GM23338 (cell line): ENCODE measurements around the gene SMIM5. TPM values are rescaled to one million over a fixed set of nuclear protein-coding genes. Genes with fewer than 3 reads are reported as not detected.

ENCODE experiments used
- ATAC-seq: fragments of 200-7000 bp; cut with Tn5 transposase; 3 replicates; pipeline ENCODE4 v1.9.1; 2020
- DNase-seq: peaks from one replicate; pipeline ENCODE4 v3.0.0-alpha.2; 2015; ENCODE audit warnings: low spot score
- H2AFZ ChIP-seq: fragments of 200-600 bp; sonication (generic); 2 replicates; pipeline ENCODE4 v1.8.0; 2016; ENCODE audit warnings: antibody characterized with exemption, mild to moderate bottlenecking, moderate library complexity
- H3F3A ChIP-seq: fragments of 200-600 bp; sonication (generic); replicated peaks from 2 replicates; pipeline ENCODE4 v1.8.0; 2017; ENCODE audit warnings: antibody characterized with exemption, mixed run types, low read depth
- H3K27ac ChIP-seq: fragments of 200-600 bp; sonication (generic); 2 replicates; pipeline ENCODE4 v1.6.1; 2016; ENCODE audit warnings: low read depth
- H3K27me3 ChIP-seq: fragments of 200-600 bp; sonication (generic); 2 replicates; pipeline ENCODE4 v1.8.0; 2016; ENCODE audit warnings: mild to moderate bottlenecking, mixed run types, moderate library complexity; ENCODE audit not compliant: insufficient read depth
- H3K36me3 ChIP-seq: fragments of 200-600 bp; sonication (generic); 2 replicates; pipeline ENCODE4 v1.8.0; 2016; ENCODE audit warnings: mild to moderate bottlenecking; ENCODE audit not compliant: insufficient read depth
- H3K4me1 ChIP-seq: fragments of 200-600 bp; sonication (generic); 2 replicates; pipeline ENCODE4 v1.8.0; 2016; ENCODE audit warnings: mild to moderate bottlenecking, moderate library complexity; ENCODE audit not compliant: insufficient read depth
- H3K4me2 ChIP-seq: fragments of 200-600 bp; sonication (generic); 2 replicates; pipeline ENCODE4 v1.7.1; 2017; ENCODE audit warnings: mixed run types
- H3K4me3 ChIP-seq: fragments of 200-600 bp; sonication (generic); 2 replicates; pipeline ENCODE4 v1.6.1; 2016; ENCODE audit warnings: mixed run types
- H3K79me2 ChIP-seq: fragments of 200-600 bp; sonication (generic); replicated peaks from 2 replicates; pipeline ENCODE4 v1.8.0; 2017; ENCODE audit warnings: mild to moderate bottlenecking; ENCODE audit not compliant: insufficient read depth
- H3K9me2 ChIP-seq: fragments of 200-600 bp; sonication (generic); 2 replicates; pipeline ENCODE4 v1.8.0; 2017; ENCODE audit not compliant: insufficient read depth
- H4K20me1 ChIP-seq: fragments of 200-600 bp; sonication (generic); replicated peaks from 2 replicates; pipeline ENCODE4 v1.8.0; 2017; ENCODE audit warnings: mild to moderate bottlenecking; ENCODE audit not compliant: insufficient read depth
- H3K27ac Mint-ChIP-seq: 2 replicates; pipeline ENCODE4 v1.8.0; 2020; ENCODE audit warnings: inconsistent platforms, mild to moderate bottlenecking, moderate library complexity, mixed read lengths
- H3K27me3 Mint-ChIP-seq: 3 replicates; pipeline ENCODE4 v1.8.0; 2022; ENCODE audit warnings: low read depth, mild to moderate bottlenecking, moderate library complexity, mixed read lengths, inconsistent platforms; ENCODE audit not compliant: insufficient read depth, poor library complexity
- H3K36me3 Mint-ChIP-seq: 3 replicates; pipeline ENCODE4 v1.8.0; 2021; ENCODE audit warnings: low read depth, mild to moderate bottlenecking, inconsistent platforms, moderate library complexity, mixed read lengths
- H3K4me1 Mint-ChIP-seq: 3 replicates; pipeline ENCODE4 v1.8.0; 2020; ENCODE audit warnings: mild to moderate bottlenecking, inconsistent platforms, mixed read lengths
- H3K4me3 Mint-ChIP-seq: 3 replicates; pipeline ENCODE4 v1.8.0; 2021; ENCODE audit warnings: moderate library complexity, mild to moderate bottlenecking, inconsistent platforms, mixed read lengths
- H3K9me3 Mint-ChIP-seq: 3 replicates; pipeline ENCODE4 v1.8.0; 2020; ENCODE audit warnings: moderate library complexity, mild to moderate bottlenecking, inconsistent platforms, mixed read lengths
- CREB1 ChIP-seq: fragments of 250-450 bp; sonication (Bioruptor Pico); IDR thresholded peaks from 2 replicates; pipeline ENCODE4 v1.5.0; 2020; ENCODE audit warnings: low read depth, mild to moderate bottlenecking, moderate library complexity
- CTCF ChIP-seq, 2 experiments: fragments of 200-600 bp in 1 of 2; sonication (generic) in 1 of 2; conservative IDR thresholded peaks; 2 replicates each; pipeline versions ENCODE4 v1.5.1 to v1.6.1; 2016 to 2017; ENCODE audit warnings: antibody characterized with exemption in 2 of 2, low read depth in 2 of 2, mild to moderate bottlenecking in 2 of 2, moderate library complexity in 1 of 2
- ETS1 ChIP-seq: IDR thresholded peaks from 2 replicates; pipeline ENCODE4 v1.6.1; 2016; ENCODE audit warnings: antibody characterized with exemption
- EZH2 ChIP-seq: fragments of 200-600 bp; sonication (generic); IDR thresholded peaks from one replicate; pipeline ENCODE4 v1.8.0; 2017; ENCODE audit warnings: antibody characterized with exemption, mild to moderate bottlenecking, low read depth; ENCODE audit not compliant: unreplicated experiment
- EZH2phosphoT487 ChIP-seq: fragments of 200-600 bp; sonication (generic); IDR thresholded peaks from one replicate; pipeline ENCODE4 v1.8.1; 2018; ENCODE audit warnings: antibody characterized with exemption; ENCODE audit not compliant: unreplicated experiment
- JUNB ChIP-seq: IDR thresholded peaks from one replicate; pipeline ENCODE4 v1.6.1; 2016; ENCODE audit warnings: antibody characterized with exemption; ENCODE audit not compliant: unreplicated experiment
- NANOG ChIP-seq: IDR thresholded peaks from 2 replicates; pipeline ENCODE4 v1.6.1; 2016; ENCODE audit warnings: antibody characterized with exemption, borderline replicate concordance
- POLR2AphosphoS5 ChIP-seq: IDR thresholded peaks from 2 replicates; pipeline ENCODE4 v1.6.1; 2016; ENCODE audit warnings: antibody characterized with exemption, low read depth
- REST ChIP-seq: IDR thresholded peaks from one replicate; pipeline ENCODE4 v1.6.1; 2018; ENCODE audit warnings: antibody characterized with exemption; ENCODE audit not compliant: unreplicated experiment
- STAT1 ChIP-seq: IDR thresholded peaks from one replicate; pipeline ENCODE4 v1.6.1; 2016; ENCODE audit warnings: antibody characterized with exemption; ENCODE audit not compliant: unreplicated experiment
- ZNF114 ChIP-seq: fragments of 250-450 bp; sonication (Bioruptor Pico); IDR thresholded peaks from 2 replicates; pipeline ENCODE4 v1.5.0; 2020; ENCODE audit warnings: mild to moderate bottlenecking, moderate library complexity
- ZNF331 ChIP-seq: fragments of 250-450 bp; sonication (Bioruptor Pico); IDR thresholded peaks from 2 replicates; pipeline ENCODE4 v1.5.0; 2020; ENCODE audit warnings: low read depth, mild to moderate bottlenecking, moderate library complexity
- ZNF462 ChIP-seq: fragments of 250-450 bp; sonication (Bioruptor Pico); IDR thresholded peaks from 2 replicates; pipeline ENCODE4 v1.5.0; 2020; ENCODE audit warnings: mild to moderate bottlenecking, moderate library complexity
- polyA plus RNA-seq: library from polyadenylated mRNA; unstranded; fragments of >200 nt; fragmentation: Nextera tagmentation; extraction: Ambion mirVana; gene quantifications from 2 replicates; pipeline ENCODE4 v1.2.1, GENCODE V29; 2016
- total RNA-seq: library from RNA; depleted of rRNA; stranded (reverse); fragments of >200 nt; shearing (Covaris generic); gene quantifications from 2 replicates; pipeline ENCODE4 v1.2.3, GENCODE V29; 2014

Gene SMIM5
- total and polyA plus RNA-seq, 2 experiments from 2014 or later: 0.16 TPM; not detected in 1

- H3K4me1 ChIP-seq: peaks cover 16% of the 10 kb centered on the region
- no peaks in the 10 kb centered on the region for H3F3A ChIP-seq
- no peaks in the 10 kb centered on the region; the same call in 1 of the 2 replicates for H4K20me1 ChIP-seq
- H3K27ac ChIP-seq: no peak overlapping the region
- 0 out of 2 replicates have a peak, but pooled peaks cover 3% of the 10 kb centered on the region for H3K9me2 ChIP-seq
- no peak overlapping the region for H3K4me3 ChIP-seq
- no peaks in the 10 kb centered on the region; the same call in 2 of the 3 replicates for H3K36me3 Mint-ChIP-seq
- no peak overlapping the region for H2AFZ ChIP-seq
- H3K27ac Mint-ChIP-seq: no peak overlapping the region
- no peaks in the 10 kb centered on the region for H3K9me3 Mint-ChIP-seq
- no peaks in the 10 kb centered on the region for H3K79me2 ChIP-seq
- H3K4me1 Mint-ChIP-seq: peaks cover 21% of the 10 kb centered on the region
- ATAC-seq: no peak
- H3K4me2 ChIP-seq: no peak overlapping the region
- no peaks in the 10 kb centered on the region; the same call in 1 of the 2 replicates for H3K36me3 ChIP-seq
- DNase-seq: no peak
- peaks cover 10% of the 10 kb centered on the region for H3K27me3 Mint-ChIP-seq
- no peaks in the 10 kb centered on the region for H3K27me3 ChIP-seq
- no peak overlapping the region for H3K4me3 Mint-ChIP-seq
- no peak for TF ChIP-seq REST
- no peak for TF ChIP-seq JUNB
- no peak for TF ChIP-seq EZH2
- no peak for TF ChIP-seq EZH2phosphoT487
- no peak for TF ChIP-seq POLR2AphosphoS5
- no peak for TF ChIP-seq ZNF331
- TF ChIP-seq STAT1: no peak
- no peak for TF ChIP-seq ETS1
- TF ChIP-seq NANOG: no peak
- TF ChIP-seq CTCF (conservative IDR thresholded peaks at IDR 0.05; ENCODE audit: low read depth in 2 of 2): no peak
- no peak for TF ChIP-seq CREB1 (CRISPR knock-in tag)
- TF ChIP-seq ZNF114 (CRISPR knock-in tag): no peak
- TF ChIP-seq ZNF462 (CRISPR knock-in tag): no peak
Measured at GRCh38 chr17:75640556-75641119, 7.4 kb downstream of the SMIM5 start.
